HCT116 (cell line): ENCODE data around the gene TPI1. TPM values are rescaled to one million over a fixed set of nuclear protein-coding genes. Genes with fewer than 3 reads are reported as not detected.

Experiments used
- ATAC-seq: fragments of 200-7000 bp; cut with Tn5 transposase; 2 replicates; pipeline ENCODE4 v1.9.1; 2020; ENCODE audit warnings: mild to moderate bottlenecking, moderate library complexity
- BruUV-seq: library from RNA; stranded (reverse); fragments of 400-500 nt; replicated peaks from 2 replicates; lab custom pipeline; 2021; lab: Mats Ljungman, UMichigan
- CTCF ChIA-PET: fragments of 300-600 bp; sonication (Branson Sonifier 250); formaldehyde crosslinking; loops from one replicate; lab custom pipeline; 2021; ENCODE audit warnings: antibody characterized with exemption; lab: Charles Lee
- POLR2A ChIA-PET: fragments of 300-600, 350-600 bp; sonication (Branson Sonifier 250); formaldehyde crosslinking; loops from one replicate; lab custom pipeline; 2021; ENCODE audit warnings: antibody characterized with exemption; lab: Charles Lee
- RAD21 ChIA-PET, 2 experiments: fragments of 300-600 bp; sonication (Branson Sonifier 250); formaldehyde crosslinking; loops; one replicate each; lab custom pipeline; 2023; ENCODE audit warnings: low total read pairs in 2 of 2; ENCODE audit not compliant: uncharacterized antibody in 2 of 2, unreplicated experiment in 2 of 2, low non-redundant PET in 1 of 2; lab: Charles Lee
- DNase-seq: peaks from one replicate; pipeline ENCODE4 v3.0.0-alpha.2; 2010; ENCODE audit warnings: low read depth, low spot score
- H2AFZ ChIP-seq: fragments of 200-600 bp; shearing (Covaris generic), sonication (generic); 2 replicates; pipeline ENCODE4 v1.6.1; 2017; ENCODE audit warnings: low read depth, mixed run types, mixed read lengths, antibody characterized with exemption, low read length; ENCODE audit not compliant: poor library complexity, severe bottlenecking
- H3K27ac ChIP-seq: 2 replicates; pipeline ENCODE4 v1.5.1; 2012; ENCODE audit warnings: low read depth, low read length
- H3K27me3 ChIP-seq: fragments of 200-600 bp; sonication (generic); 2 replicates; pipeline ENCODE4 v1.6.1; 2016; ENCODE audit warnings: mixed run types, low read length, mixed read lengths; ENCODE audit not compliant: insufficient read depth
- H3K36me3 ChIP-seq, 2 experiments: fragments of 200-500 bp in 1 of 2; fragments of 200-600 bp in 1 of 2; sonication (Bioruptor generic) in 1 of 2; sonication (generic) in 1 of 2; 2 replicates each; pipeline versions ENCODE4 v1.5.1 to v1.6.1; 2014 to 2016; ENCODE audit warnings: low read length in 2 of 2, inconsistent platforms in 1 of 2, mixed read lengths in 1 of 2, mixed run types in 1 of 2; ENCODE audit not compliant: insufficient read depth in 2 of 2, control insufficient read depth in 1 of 2
- H3K4me1 ChIP-seq, 2 experiments: fragments of 200-600 bp in 1 of 2; sonication (generic) in 1 of 2; 2 replicates each; pipeline versions ENCODE4 v1.5.1 to v1.6.1; 2012 to 2017; ENCODE audit warnings: low read length in 2 of 2, inconsistent platforms in 1 of 2, mild to moderate bottlenecking in 1 of 2, mixed read lengths in 1 of 2, mixed run types in 1 of 2, moderate library complexity in 1 of 2; ENCODE audit not compliant: insufficient read depth in 2 of 2, control insufficient read depth in 1 of 2
- H3K4me2 ChIP-seq: fragments of 200-600 bp; sonication (generic); 2 replicates; pipeline ENCODE4 v1.6.1; 2017; ENCODE audit warnings: mixed run types, low read length, mixed read lengths
- H3K4me3 ChIP-seq, 2 experiments: fragments of 200-600 bp in 1 of 2; sonication (generic) in 1 of 2; replicated peaks in 1 of 2; 2 replicates each; pipeline ENCODE4 v1.5.1; 2011 to 2016; ENCODE audit warnings: low read length in 2 of 2, control low read depth in 1 of 2, low read depth in 1 of 2, mild to moderate bottlenecking in 1 of 2, mixed read lengths in 1 of 2, mixed run types in 1 of 2
- H3K79me2 ChIP-seq: fragments of 200-600 bp; sonication (generic); 2 replicates; pipeline ENCODE4 v1.6.1; 2017; ENCODE audit warnings: mild to moderate bottlenecking, mixed run types, low read length, moderate library complexity, mixed read lengths; ENCODE audit not compliant: insufficient read depth
- H3K9ac ChIP-seq: fragments of 200-600 bp; sonication (generic); 2 replicates; pipeline ENCODE4 v1.6.1; 2016; ENCODE audit warnings: low read length, mixed read lengths
- H3K9me2 ChIP-seq: fragments of 200-600 bp; sonication (generic), shearing (Covaris generic); 2 replicates; pipeline ENCODE4 v1.6.1; 2017; ENCODE audit warnings: mixed run types, mild to moderate bottlenecking, moderate library complexity; ENCODE audit not compliant: insufficient read depth
- H3K9me3 ChIP-seq, 2 experiments: fragments of 200-500 bp in 1 of 2; fragments of 200-600 bp in 1 of 2; sonication (Bioruptor generic) in 1 of 2; sonication (generic) in 1 of 2; 2 replicates each; pipeline ENCODE4 v1.6.1; 2014 to 2017; ENCODE audit warnings: low read length in 2 of 2, mixed read lengths in 2 of 2, inconsistent platforms in 1 of 2, low read depth in 1 of 2, mild to moderate bottlenecking in 1 of 2, mixed run types in 1 of 2, moderate library complexity in 1 of 2; ENCODE audit not compliant: control insufficient read depth in 1 of 2, insufficient read depth in 1 of 2
- H4K20me1 ChIP-seq: fragments of 200-600 bp; sonication (generic), shearing (Covaris generic); 2 replicates; pipeline ENCODE4 v1.6.1; 2017; ENCODE audit warnings: mixed run types, mild to moderate bottlenecking, moderate library complexity; ENCODE audit not compliant: insufficient read depth
- CBX3 ChIP-seq: IDR thresholded peaks from 2 replicates; pipeline ENCODE4 v1.6.1; 2012; ENCODE audit warnings: low read depth
- CEBPB ChIP-seq: IDR thresholded peaks from 2 replicates; pipeline ENCODE4 v1.6.1; 2012; ENCODE audit warnings: low read depth
- EGR1 ChIP-seq: IDR thresholded peaks from 2 replicates; pipeline ENCODE4 v1.6.1; 2012; ENCODE audit warnings: low read depth
- ELF1 ChIP-seq: IDR thresholded peaks from 2 replicates; pipeline ENCODE4 v1.6.1; 2012; ENCODE audit warnings: low read depth, borderline replicate concordance
- EZH2 ChIP-seq: fragments of 200-600 bp; sonication (generic); IDR thresholded peaks from 2 replicates; pipeline ENCODE4 v1.6.1; 2017; ENCODE audit warnings: antibody characterized with exemption, mixed run types
- EZH2phosphoT487 ChIP-seq: fragments of 200-600 bp; IDR thresholded peaks from 2 replicates; pipeline ENCODE4 v1.6.1; 2018; ENCODE audit warnings: antibody characterized with exemption, borderline replicate concordance
- FOSL1 ChIP-seq: IDR thresholded peaks from 2 replicates; pipeline ENCODE4 v1.6.1; 2012; ENCODE audit warnings: low read depth
- POLR2A ChIP-seq: IDR thresholded peaks from 2 replicates; pipeline ENCODE4 v1.7.0; 2011; ENCODE audit warnings: borderline replicate concordance; ENCODE audit not compliant: insufficient read depth, insufficient read length; ENCODE audit errors: extremely low read depth
- POLR2AphosphoS5 ChIP-seq: IDR thresholded peaks from 2 replicates; pipeline ENCODE4 v1.6.1; 2011; ENCODE audit warnings: mild to moderate bottlenecking, low read depth, low read length, moderate library complexity
- RAD21 ChIP-seq: IDR thresholded peaks from 2 replicates; pipeline ENCODE4 v1.6.1; 2012; ENCODE audit warnings: low read depth, mild to moderate bottlenecking
- SIN3A ChIP-seq: IDR thresholded peaks from 2 replicates; pipeline ENCODE4 v1.6.1; 2012; ENCODE audit warnings: low read depth
- SP1 ChIP-seq: IDR thresholded peaks from 2 replicates; pipeline ENCODE4 v1.6.1; 2012; ENCODE audit warnings: low read depth
- SRF ChIP-seq: IDR thresholded peaks from 2 replicates; pipeline ENCODE4 v1.6.1; 2012; ENCODE audit warnings: low read depth
- YY1 ChIP-seq: IDR thresholded peaks from 2 replicates; pipeline ENCODE4 v1.6.1; 2011; ENCODE audit warnings: low read length, low read depth, moderate library complexity, mild to moderate bottlenecking; ENCODE audit not compliant: insufficient replicate concordance; ENCODE audit errors: extremely low read depth
- ZFX ChIP-seq: fragments of 450-650 bp; IDR thresholded peaks from 2 replicates; pipeline ENCODE4 v1.6.1; 2017
- ZNF274 ChIP-seq: fragments of 200-500 bp; sonication (Bioruptor generic); IDR thresholded peaks from 2 replicates; pipeline ENCODE4 v1.6.1; 2014; ENCODE audit warnings: mild to moderate bottlenecking, low read depth, low read length, inconsistent platforms
- intact Hi-C: fragments of 100-400 bp; cut with micrococcal nuclease; formaldehyde crosslinking; loops from 2 replicates; pipeline ENCODE4 v1.10.0; 2022
- total RNA-seq: library from RNA; stranded (reverse); gene quantifications from one replicate; pipeline ENCODE4 v1.2.1, GENCODE V29; 2021; ENCODE audit not compliant: unreplicated experiment
- TF ChIP-seq, protein P1 (sequence below): IDR thresholded peaks from 2 replicates; pipeline ENCODE4 v1.6.1; 2012
- TF ChIP-seq, protein P2 (sequence below): IDR thresholded peaks from 2 replicates; pipeline ENCODE4 v1.6.1; 2011; ENCODE audit warnings: mild to moderate bottlenecking, low read length, moderate library complexity; ENCODE audit not compliant: insufficient replicate concordance; ENCODE audit errors: extremely low read depth
- TF ChIP-seq, protein P3 (sequence below): IDR thresholded peaks from 2 replicates; pipeline ENCODE4 v1.6.1; 2012; ENCODE audit warnings: low read depth

The TPI1 gene
- total RNA-seq, 1 experiment from 2014 or later, result 1,068 TPM

DNA sequence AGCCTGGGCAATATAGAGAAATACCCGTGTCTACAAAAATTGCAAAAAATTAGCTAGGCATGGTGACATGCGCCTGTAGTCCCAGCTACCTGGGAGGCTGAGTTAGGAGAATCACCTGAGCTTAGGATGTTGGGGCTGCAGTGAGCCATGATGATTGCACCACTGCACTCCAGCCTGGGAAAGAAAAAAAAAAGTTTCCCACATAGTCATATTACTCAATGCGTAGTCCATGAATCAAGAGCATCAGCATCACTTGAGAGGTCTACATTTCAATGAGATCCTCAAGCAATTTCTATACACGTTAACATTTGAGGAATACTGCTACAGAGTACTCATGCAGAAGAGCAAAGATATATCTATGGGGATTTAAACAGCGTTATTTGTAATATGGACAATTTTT, 32.1 kb downstream of the TPI1 start (continued):
- TF ChIP-seq ELF1 (no peak), ZFX (no peak), EZH2phosphoT487 (no peak), POLR2A (no peak), RAD21 (no peak)

DNA sequence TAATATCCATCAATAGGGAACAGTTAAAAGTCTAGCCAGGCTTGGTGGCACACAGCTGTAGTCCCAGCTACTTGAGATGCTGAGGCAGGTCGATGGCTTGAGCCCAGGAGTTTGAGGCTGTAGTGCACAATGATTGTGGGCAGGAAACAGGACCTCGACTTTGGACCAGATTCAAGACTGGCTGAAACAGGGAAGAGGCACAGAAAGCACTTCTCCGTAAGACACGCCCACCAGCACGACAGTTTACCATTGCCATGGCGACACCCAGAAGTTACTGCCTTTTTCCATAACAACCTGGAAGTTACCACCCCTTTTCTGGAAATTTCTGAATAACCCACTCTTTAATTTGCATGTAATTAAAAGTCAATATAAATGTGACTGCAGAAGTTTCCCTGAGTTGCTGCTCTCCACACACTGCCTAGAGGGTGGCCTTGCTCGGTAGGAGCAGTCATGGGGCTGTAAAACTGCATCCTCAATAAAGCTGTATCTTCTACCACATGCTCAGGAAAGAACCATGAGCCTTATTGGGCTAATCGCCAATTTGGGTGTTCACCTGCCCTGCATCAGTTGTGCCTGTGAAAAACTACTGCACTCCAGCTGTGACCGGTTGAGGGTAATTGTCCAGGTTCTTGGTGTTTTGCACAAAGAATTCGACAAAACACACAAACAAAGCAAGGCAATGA, 32.6 kb downstream of the TPI1 start:
- BruUV-seq, result no TSS peak
- ChIA-PET POLR2A (no interaction called here), RAD21 (no interaction called here), CTCF (interaction anchor here (1.1 kb wide), 1 partner anchor 28 kb away, joined by 3 read pairs; no protein-coding TSS in a partner anchor)
- Histone ChIP-seq H3K9me2 (no peaks in the 10 kb centered on the region), H3K9ac (no peak overlapping the region), H3K4me2 (0 out of 2 replicates have a peak overlapping the region, but pooled peaks have one; percentile 8), H3K4me3 (no peak overlapping the region), H3K36me3 (no peaks in the 10 kb centered on the region), H4K20me1 (no peaks in the 10 kb centered on the region), H3K4me1 (peaks cover 8 to 24% of the 10 kb centered on the region in 2 experiments), H3K27ac (no peak overlapping the region), H2AFZ (no peak overlapping the region), H3K27me3 (no peaks in the 10 kb centered on the region), H3K9me3 (no peaks in the 10 kb centered on the region), H3K79me2 (no peaks in the 10 kb centered on the region)
- ATAC-seq, result no peak
- no peak for DNase-seq
- intact Hi-C loops, result no loop called here
- TF ChIP-seq SP1 (no peak), CEBPB (no peak), EZH2 (no peak), CBX3 (no peak), ZNF274 (no peak), SIN3A (no peak), EZH2phosphoT487 (no peak), EGR1 (no peak), POLR2A (no peak), FOSL1 (no peak), ZFX (no peak), SRF (no peak), ELF1 (no peak), RAD21 (no peak), POLR2AphosphoS5 (no peak), YY1 (no peak)
- TF ChIP-seq, protein P1, sequence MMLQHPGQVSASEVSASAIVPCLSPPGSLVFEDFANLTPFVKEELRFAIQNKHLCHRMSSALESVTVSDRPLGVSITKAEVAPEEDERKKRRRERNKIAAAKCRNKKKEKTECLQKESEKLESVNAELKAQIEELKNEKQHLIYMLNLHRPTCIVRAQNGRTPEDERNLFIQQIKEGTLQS, result no peak
- TF ChIP-seq, protein P2, sequence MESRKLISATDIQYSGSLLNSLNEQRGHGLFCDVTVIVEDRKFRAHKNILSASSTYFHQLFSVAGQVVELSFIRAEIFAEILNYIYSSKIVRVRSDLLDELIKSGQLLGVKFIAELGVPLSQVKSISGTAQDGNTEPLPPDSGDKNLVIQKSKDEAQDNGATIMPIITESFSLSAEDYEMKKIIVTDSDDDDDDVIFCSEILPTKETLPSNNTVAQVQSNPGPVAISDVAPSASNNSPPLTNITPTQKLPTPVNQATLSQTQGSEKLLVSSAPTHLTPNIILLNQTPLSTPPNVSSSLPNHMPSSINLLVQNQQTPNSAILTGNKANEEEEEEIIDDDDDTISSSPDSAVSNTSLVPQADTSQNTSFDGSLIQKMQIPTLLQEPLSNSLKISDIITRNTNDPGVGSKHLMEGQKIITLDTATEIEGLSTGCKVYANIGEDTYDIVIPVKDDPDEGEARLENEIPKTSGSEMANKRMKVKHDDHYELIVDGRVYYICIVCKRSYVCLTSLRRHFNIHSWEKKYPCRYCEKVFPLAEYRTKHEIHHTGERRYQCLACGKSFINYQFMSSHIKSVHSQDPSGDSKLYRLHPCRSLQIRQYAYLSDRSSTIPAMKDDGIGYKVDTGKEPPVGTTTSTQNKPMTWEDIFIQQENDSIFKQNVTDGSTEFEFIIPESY, result no peak
- TF ChIP-seq, protein P3, sequence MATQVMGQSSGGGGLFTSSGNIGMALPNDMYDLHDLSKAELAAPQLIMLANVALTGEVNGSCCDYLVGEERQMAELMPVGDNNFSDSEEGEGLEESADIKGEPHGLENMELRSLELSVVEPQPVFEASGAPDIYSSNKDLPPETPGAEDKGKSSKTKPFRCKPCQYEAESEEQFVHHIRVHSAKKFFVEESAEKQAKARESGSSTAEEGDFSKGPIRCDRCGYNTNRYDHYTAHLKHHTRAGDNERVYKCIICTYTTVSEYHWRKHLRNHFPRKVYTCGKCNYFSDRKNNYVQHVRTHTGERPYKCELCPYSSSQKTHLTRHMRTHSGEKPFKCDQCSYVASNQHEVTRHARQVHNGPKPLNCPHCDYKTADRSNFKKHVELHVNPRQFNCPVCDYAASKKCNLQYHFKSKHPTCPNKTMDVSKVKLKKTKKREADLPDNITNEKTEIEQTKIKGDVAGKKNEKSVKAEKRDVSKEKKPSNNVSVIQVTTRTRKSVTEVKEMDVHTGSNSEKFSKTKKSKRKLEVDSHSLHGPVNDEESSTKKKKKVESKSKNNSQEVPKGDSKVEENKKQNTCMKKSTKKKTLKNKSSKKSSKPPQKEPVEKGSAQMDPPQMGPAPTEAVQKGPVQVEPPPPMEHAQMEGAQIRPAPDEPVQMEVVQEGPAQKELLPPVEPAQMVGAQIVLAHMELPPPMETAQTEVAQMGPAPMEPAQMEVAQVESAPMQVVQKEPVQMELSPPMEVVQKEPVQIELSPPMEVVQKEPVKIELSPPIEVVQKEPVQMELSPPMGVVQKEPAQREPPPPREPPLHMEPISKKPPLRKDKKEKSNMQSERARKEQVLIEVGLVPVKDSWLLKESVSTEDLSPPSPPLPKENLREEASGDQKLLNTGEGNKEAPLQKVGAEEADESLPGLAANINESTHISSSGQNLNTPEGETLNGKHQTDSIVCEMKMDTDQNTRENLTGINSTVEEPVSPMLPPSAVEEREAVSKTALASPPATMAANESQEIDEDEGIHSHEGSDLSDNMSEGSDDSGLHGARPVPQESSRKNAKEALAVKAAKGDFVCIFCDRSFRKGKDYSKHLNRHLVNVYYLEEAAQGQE, result no peak
